GM18951 (cell line): ENCODE measurements around the gene RHBDD1.
"Not testable (repeated sequence)": the region's sequence is repeated elsewhere in the genome, so short reads cannot be mapped to it uniquely, and the experiment has no call there.

Experiments used
- POLR2A ChIP-seq: IDR thresholded peaks from 4 replicates; pipeline ENCODE4 v1.6.1; 2011; ENCODE audit warnings: mild to moderate bottlenecking; ENCODE audit not compliant: insufficient read length, insufficient read depth; ENCODE audit errors: extremely low read depth
- in situ Hi-C: fragments of 300-500 bp; cut with MboI; formaldehyde crosslinking; loops from one replicate; pipeline ENCODE4 v1.12.0; 2022; ENCODE audit warnings: low sequenced_read_pairs, mixed read lengths, inconsistent platforms; ENCODE audit not compliant: unreplicated experiment

RHBDD1 gene

DNA sequence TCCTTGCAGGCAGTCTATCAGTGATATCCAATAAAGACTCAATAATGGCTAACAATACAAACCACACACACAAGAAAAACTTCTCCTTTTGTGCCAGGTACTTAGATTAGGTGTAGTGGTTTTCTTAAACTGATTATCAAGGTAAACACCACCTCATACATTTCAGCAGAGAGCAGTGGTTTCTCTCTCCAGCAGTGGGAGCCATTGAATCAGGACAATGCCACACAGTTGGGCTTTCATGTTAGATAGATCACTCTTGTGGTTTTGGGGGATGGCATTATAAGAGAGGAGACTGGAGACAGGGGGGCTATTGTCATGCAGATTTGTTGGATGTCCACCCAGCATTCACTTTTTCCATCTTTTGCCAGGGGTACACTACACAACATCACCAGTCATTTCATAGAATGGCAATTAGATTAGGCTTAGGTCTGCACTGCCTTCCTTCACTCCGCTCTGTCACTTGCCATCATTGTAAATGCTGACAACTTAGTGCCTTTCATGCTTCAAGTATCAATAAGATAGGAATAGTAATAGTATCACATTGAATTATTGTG, 22.6 kb upstream of the RHBDD1 start:
- no peak for TF ChIP-seq POLR2A
- in situ Hi-C loops, result loop anchor here (10.0 to 25.0 kb wide), 3 partner anchors 162 to 1151 kb away; no protein-coding TSS in a partner anchor

DNA sequence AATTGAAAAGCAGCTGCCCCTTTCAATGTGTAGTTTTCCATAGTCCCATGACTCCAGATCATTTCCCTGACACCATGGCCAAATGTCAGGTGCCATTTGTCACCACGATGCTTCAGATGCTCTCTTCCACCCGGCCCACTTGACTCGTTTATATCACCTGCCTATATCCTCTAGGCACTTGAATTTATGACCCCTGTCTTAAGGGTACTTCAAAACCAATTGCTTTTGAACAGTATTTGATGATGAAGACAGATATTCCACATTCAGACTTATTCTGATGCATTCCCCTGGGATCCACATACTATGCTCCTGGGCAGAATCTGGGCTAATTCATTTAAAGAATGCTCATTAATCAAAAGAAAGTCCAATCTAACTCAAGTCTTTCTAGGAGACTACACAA, 16.9 kb upstream of the RHBDD1 start:
- no peak for TF ChIP-seq POLR2A
- in situ Hi-C loops, result loop anchor here (10.0 to 25.0 kb wide), 3 partner anchors 156 to 1157 kb away; no protein-coding TSS in a partner anchor

DNA sequence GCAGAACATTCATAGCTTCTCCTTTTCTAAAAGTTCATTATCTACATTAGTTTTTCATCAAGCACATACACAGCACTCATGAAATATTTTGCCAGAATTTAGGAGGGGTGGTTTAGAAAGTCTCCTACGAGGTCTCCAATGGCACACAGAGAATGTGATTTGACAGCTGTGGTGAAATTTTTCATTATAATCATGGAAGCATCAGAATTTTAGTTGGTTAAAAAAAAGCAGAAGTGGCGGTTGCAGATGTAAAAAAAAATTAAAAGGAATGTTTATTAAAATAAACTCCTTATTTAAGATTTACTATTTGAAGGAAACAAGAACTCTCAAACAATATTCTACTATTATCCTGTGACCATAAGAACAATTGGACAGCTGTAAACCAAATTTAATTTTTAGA, 10.8 kb upstream of the RHBDD1 start:
- no peak for TF ChIP-seq POLR2A
- in situ Hi-C loops, result no loop called here

GRCh38 chr2:226828191-226828590, 7.7 kb upstream of the RHBDD1 start:
- in situ Hi-C loops, result no loop called here
- TF ChIP-seq POLR2A, result no peak

- TF ChIP-seq POLR2A, result no peak
- in situ Hi-C loops, result no loop called here
These were observed 5.9 kb upstream of the RHBDD1 start for GRCh38 chr2:226829721-226830631.

DNA sequence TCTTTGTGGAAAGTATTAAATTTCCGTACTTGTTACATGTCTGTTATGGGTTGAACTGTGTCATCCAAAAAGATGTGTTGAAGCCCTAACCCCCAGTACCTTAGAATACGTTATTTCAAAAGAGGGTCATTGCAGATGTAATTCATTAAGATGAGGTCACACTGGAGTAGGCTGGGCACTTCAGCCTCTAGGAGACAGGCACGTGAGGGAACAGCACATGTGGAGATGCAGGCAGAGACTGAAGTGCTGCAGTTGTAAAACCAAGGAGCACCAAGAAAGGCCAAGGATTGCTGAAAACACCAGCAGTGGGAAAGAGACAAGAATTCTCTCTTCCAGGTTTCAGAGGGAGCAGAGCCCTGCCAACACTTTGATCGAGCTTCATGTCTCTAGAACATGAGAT, 4.6 kb upstream of the RHBDD1 start:
- no peak for TF ChIP-seq POLR2A
- in situ Hi-C loops, result no loop called here

- no peak for TF ChIP-seq POLR2A
- in situ Hi-C loops, result no loop called here
These were observed 3.8 kb upstream of the RHBDD1 start for GRCh38 chr2:226832061-226832460.

- in situ Hi-C loops, result not testable (repeated sequence)
These were observed 974 bp upstream of the RHBDD1 start for GRCh38 chr2:226834880-226835279.

GRCh38 chr2:226835420-226835795, 446 bp upstream of the RHBDD1 start:
- TF ChIP-seq POLR2A, result no peak
- in situ Hi-C loops, result no loop called here

DNA sequence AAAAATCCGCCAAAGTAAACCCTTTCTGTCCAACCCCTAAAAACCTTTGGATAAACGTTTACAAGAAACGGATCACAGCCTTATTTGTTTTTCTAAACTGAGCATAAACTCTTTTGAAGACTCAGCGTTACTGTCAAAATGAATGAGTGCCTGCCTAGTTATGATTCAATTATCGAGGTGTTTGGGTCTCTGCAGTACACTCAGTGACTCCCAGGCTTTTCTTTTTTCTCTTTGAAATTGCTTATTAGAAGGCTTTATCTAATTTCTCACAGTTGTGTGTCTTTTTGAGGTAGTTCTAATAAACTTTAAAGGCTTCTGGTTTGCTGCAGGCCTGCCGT, 663 bp downstream of the RHBDD1 start:
- in situ Hi-C loops, result no loop called here
- no peak for TF ChIP-seq POLR2A

- in situ Hi-C loops, result no loop called here
- TF ChIP-seq POLR2A, result no peak
These were observed 1.5 kb downstream of the RHBDD1 start for GRCh38 chr2:226837334-226837733.

DNA sequence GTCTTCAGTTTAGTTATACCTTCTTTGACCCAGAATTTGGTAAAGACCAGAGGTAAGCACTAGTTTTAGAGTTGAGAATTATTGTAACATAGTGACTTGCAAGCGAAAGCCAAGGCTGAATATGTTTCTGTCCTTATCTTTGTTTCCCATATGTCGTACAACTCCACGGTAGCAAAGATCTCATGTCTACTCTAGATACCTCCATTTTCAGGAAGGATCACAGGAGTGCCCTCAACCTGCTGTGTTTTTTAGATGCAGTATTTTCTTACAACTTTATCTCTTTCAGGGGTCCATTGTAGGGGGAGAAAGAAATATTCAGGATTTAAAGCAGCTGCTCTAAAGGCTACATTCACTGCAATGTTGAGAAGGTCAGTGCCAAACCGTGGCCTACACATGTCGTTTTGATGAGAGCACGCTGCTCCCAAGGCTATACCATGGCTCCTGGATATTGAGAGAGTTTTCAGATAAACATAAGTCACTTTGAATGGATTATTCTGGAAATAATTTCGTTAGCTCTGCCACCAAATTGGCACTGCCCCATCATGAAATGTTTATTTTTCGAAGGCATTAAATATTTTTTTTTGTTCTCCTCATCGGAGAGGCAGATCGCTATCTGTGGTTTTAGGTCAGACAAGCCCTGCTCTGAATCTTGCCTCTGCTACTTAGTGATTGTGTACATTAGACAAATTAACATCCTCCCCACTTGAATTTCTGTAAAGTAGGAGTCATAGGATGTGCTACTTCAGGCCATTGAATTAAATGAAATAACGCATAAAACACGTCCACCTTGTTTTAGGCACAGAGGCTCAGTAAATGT, 2.1 kb downstream of the RHBDD1 start:
- no peak for TF ChIP-seq POLR2A
- in situ Hi-C loops, result no loop called here

GRCh38 chr2:226838722-226839121, 2.9 kb downstream of the RHBDD1 start:
- TF ChIP-seq POLR2A, result no peak
- in situ Hi-C loops, result no loop called here
